GM23338 (cell line): Measurements from ENCODE around the gene CYRIA. TPM values are rescaled to one million over a fixed set of nuclear protein-coding genes. Genes with fewer than 3 reads are reported as not detected.

Experiments used
- ATAC-seq: fragments of 200-7000 bp; cut with Tn5 transposase; 3 replicates; pipeline ENCODE4 v1.9.1; 2020
- DNase-seq: peaks from one replicate; pipeline ENCODE4 v3.0.0-alpha.2; 2015; ENCODE audit warnings: low spot score
- H2AFZ ChIP-seq: fragments of 200-600 bp; sonication (generic); 2 replicates; pipeline ENCODE4 v1.8.0; 2016; ENCODE audit warnings: antibody characterized with exemption, mild to moderate bottlenecking, moderate library complexity
- H3F3A ChIP-seq: fragments of 200-600 bp; sonication (generic); replicated peaks from 2 replicates; pipeline ENCODE4 v1.8.0; 2017; ENCODE audit warnings: antibody characterized with exemption, mixed run types, low read depth
- H3K27ac ChIP-seq: fragments of 200-600 bp; sonication (generic); 2 replicates; pipeline ENCODE4 v1.6.1; 2016; ENCODE audit warnings: low read depth
- H3K27me3 ChIP-seq: fragments of 200-600 bp; sonication (generic); 2 replicates; pipeline ENCODE4 v1.8.0; 2016; ENCODE audit warnings: mild to moderate bottlenecking, mixed run types, moderate library complexity; ENCODE audit not compliant: insufficient read depth
- H3K36me3 ChIP-seq: fragments of 200-600 bp; sonication (generic); 2 replicates; pipeline ENCODE4 v1.8.0; 2016; ENCODE audit warnings: mild to moderate bottlenecking; ENCODE audit not compliant: insufficient read depth
- H3K4me1 ChIP-seq: fragments of 200-600 bp; sonication (generic); 2 replicates; pipeline ENCODE4 v1.8.0; 2016; ENCODE audit warnings: mild to moderate bottlenecking, moderate library complexity; ENCODE audit not compliant: insufficient read depth
- H3K4me2 ChIP-seq: fragments of 200-600 bp; sonication (generic); 2 replicates; pipeline ENCODE4 v1.7.1; 2017; ENCODE audit warnings: mixed run types
- H3K4me3 ChIP-seq: fragments of 200-600 bp; sonication (generic); 2 replicates; pipeline ENCODE4 v1.6.1; 2016; ENCODE audit warnings: mixed run types
- H3K79me2 ChIP-seq: fragments of 200-600 bp; sonication (generic); replicated peaks from 2 replicates; pipeline ENCODE4 v1.8.0; 2017; ENCODE audit warnings: mild to moderate bottlenecking; ENCODE audit not compliant: insufficient read depth
- H3K9me2 ChIP-seq: fragments of 200-600 bp; sonication (generic); 2 replicates; pipeline ENCODE4 v1.8.0; 2017; ENCODE audit not compliant: insufficient read depth
- H4K20me1 ChIP-seq: fragments of 200-600 bp; sonication (generic); replicated peaks from 2 replicates; pipeline ENCODE4 v1.8.0; 2017; ENCODE audit warnings: mild to moderate bottlenecking; ENCODE audit not compliant: insufficient read depth
- H3K27ac Mint-ChIP-seq: 2 replicates; pipeline ENCODE4 v1.8.0; 2020; ENCODE audit warnings: inconsistent platforms, mild to moderate bottlenecking, moderate library complexity, mixed read lengths
- H3K27me3 Mint-ChIP-seq: 3 replicates; pipeline ENCODE4 v1.8.0; 2022; ENCODE audit warnings: low read depth, mild to moderate bottlenecking, moderate library complexity, mixed read lengths, inconsistent platforms; ENCODE audit not compliant: insufficient read depth, poor library complexity
- H3K36me3 Mint-ChIP-seq: 3 replicates; pipeline ENCODE4 v1.8.0; 2021; ENCODE audit warnings: low read depth, mild to moderate bottlenecking, inconsistent platforms, moderate library complexity, mixed read lengths
- H3K4me1 Mint-ChIP-seq: 3 replicates; pipeline ENCODE4 v1.8.0; 2020; ENCODE audit warnings: mild to moderate bottlenecking, inconsistent platforms, mixed read lengths
- H3K4me3 Mint-ChIP-seq: 3 replicates; pipeline ENCODE4 v1.8.0; 2021; ENCODE audit warnings: moderate library complexity, mild to moderate bottlenecking, inconsistent platforms, mixed read lengths
- H3K9me3 Mint-ChIP-seq: 3 replicates; pipeline ENCODE4 v1.8.0; 2020; ENCODE audit warnings: moderate library complexity, mild to moderate bottlenecking, inconsistent platforms, mixed read lengths
- CREB1 ChIP-seq: fragments of 250-450 bp; sonication (Bioruptor Pico); IDR thresholded peaks from 2 replicates; pipeline ENCODE4 v1.5.0; 2020; ENCODE audit warnings: low read depth, mild to moderate bottlenecking, moderate library complexity
- EZH2 ChIP-seq: fragments of 200-600 bp; sonication (generic); IDR thresholded peaks from one replicate; pipeline ENCODE4 v1.8.0; 2017; ENCODE audit warnings: antibody characterized with exemption, mild to moderate bottlenecking, low read depth; ENCODE audit not compliant: unreplicated experiment
- EZH2phosphoT487 ChIP-seq: fragments of 200-600 bp; sonication (generic); IDR thresholded peaks from one replicate; pipeline ENCODE4 v1.8.1; 2018; ENCODE audit warnings: antibody characterized with exemption; ENCODE audit not compliant: unreplicated experiment
- JUNB ChIP-seq: IDR thresholded peaks from one replicate; pipeline ENCODE4 v1.6.1; 2016; ENCODE audit warnings: antibody characterized with exemption; ENCODE audit not compliant: unreplicated experiment
- POLR2AphosphoS5 ChIP-seq: IDR thresholded peaks from 2 replicates; pipeline ENCODE4 v1.6.1; 2016; ENCODE audit warnings: antibody characterized with exemption, low read depth
- STAT1 ChIP-seq: IDR thresholded peaks from one replicate; pipeline ENCODE4 v1.6.1; 2016; ENCODE audit warnings: antibody characterized with exemption; ENCODE audit not compliant: unreplicated experiment
- ZNF114 ChIP-seq: fragments of 250-450 bp; sonication (Bioruptor Pico); IDR thresholded peaks from 2 replicates; pipeline ENCODE4 v1.5.0; 2020; ENCODE audit warnings: mild to moderate bottlenecking, moderate library complexity
- ZNF331 ChIP-seq: fragments of 250-450 bp; sonication (Bioruptor Pico); IDR thresholded peaks from 2 replicates; pipeline ENCODE4 v1.5.0; 2020; ENCODE audit warnings: low read depth, mild to moderate bottlenecking, moderate library complexity
- polyA plus RNA-seq: library from polyadenylated mRNA; unstranded; fragments of >200 nt; fragmentation: Nextera tagmentation; extraction: Ambion mirVana; gene quantifications from 2 replicates; pipeline ENCODE4 v1.2.1, GENCODE V29; 2016
- total RNA-seq: library from RNA; depleted of rRNA; stranded (reverse); fragments of >200 nt; shearing (Covaris generic); gene quantifications from 2 replicates; pipeline ENCODE4 v1.2.3, GENCODE V29; 2014
- TF ChIP-seq, protein P1 (sequence below), 2 experiments: fragments of 200-600 bp in 1 of 2; sonication (generic) in 1 of 2; conservative IDR thresholded peaks; 2 replicates each; pipeline versions ENCODE4 v1.5.1 to v1.6.1; 2016 to 2017; ENCODE audit warnings: antibody characterized with exemption in 2 of 2, low read depth in 2 of 2, mild to moderate bottlenecking in 2 of 2, moderate library complexity in 1 of 2
- TF ChIP-seq, protein P2 (sequence below): IDR thresholded peaks from 2 replicates; pipeline ENCODE4 v1.6.1; 2016; ENCODE audit warnings: antibody characterized with exemption
- TF ChIP-seq, protein P3 (sequence below): fragments of 250-450 bp; sonication (Bioruptor Pico); IDR thresholded peaks from 2 replicates; pipeline ENCODE4 v1.5.0; 2020; ENCODE audit warnings: mild to moderate bottlenecking, moderate library complexity

CYRIA gene
- total and polyA plus RNA-seq, 2 experiments from 2014 or later, result 3.0 to 5.3 TPM

DNA sequence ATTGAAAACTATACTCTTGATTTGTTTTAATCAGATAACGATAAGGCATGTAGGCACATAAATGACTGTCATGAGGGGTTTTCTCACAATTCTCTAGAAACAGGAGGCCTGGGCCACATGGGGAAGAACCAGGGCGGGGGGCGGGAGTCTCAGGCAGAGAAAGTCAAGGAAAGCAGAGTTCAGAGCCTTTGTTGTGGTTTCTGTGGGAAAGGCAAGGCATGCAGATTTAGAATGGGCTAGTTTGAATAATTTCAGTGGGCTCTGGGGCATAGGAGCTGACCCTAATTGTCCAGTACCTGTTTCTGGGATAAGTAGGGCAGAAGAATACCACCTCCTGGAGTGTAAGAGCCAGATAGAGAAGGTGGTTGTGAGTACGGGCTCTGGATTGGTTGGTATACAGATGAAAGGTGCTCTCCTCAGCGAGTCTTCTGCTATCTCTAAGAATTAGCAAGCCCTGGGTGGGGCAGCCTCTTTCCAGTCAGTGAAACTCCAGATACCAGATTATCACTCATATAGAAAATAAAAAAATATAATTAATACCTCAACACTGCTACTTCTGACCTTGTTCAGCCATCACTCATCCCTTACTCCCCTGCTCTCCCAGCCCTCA, 41.5 kb upstream of the CYRIA start:
- TF ChIP-seq, protein P1, sequence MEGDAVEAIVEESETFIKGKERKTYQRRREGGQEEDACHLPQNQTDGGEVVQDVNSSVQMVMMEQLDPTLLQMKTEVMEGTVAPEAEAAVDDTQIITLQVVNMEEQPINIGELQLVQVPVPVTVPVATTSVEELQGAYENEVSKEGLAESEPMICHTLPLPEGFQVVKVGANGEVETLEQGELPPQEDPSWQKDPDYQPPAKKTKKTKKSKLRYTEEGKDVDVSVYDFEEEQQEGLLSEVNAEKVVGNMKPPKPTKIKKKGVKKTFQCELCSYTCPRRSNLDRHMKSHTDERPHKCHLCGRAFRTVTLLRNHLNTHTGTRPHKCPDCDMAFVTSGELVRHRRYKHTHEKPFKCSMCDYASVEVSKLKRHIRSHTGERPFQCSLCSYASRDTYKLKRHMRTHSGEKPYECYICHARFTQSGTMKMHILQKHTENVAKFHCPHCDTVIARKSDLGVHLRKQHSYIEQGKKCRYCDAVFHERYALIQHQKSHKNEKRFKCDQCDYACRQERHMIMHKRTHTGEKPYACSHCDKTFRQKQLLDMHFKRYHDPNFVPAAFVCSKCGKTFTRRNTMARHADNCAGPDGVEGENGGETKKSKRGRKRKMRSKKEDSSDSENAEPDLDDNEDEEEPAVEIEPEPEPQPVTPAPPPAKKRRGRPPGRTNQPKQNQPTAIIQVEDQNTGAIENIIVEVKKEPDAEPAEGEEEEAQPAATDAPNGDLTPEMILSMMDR (conservative IDR thresholded peaks at IDR 0.05; ENCODE audit: low read depth in 2 of 2), result no peak
- TF ChIP-seq ZNF331 (CRISPR knock-in tag), result no peak
- TF ChIP-seq, protein P2, sequence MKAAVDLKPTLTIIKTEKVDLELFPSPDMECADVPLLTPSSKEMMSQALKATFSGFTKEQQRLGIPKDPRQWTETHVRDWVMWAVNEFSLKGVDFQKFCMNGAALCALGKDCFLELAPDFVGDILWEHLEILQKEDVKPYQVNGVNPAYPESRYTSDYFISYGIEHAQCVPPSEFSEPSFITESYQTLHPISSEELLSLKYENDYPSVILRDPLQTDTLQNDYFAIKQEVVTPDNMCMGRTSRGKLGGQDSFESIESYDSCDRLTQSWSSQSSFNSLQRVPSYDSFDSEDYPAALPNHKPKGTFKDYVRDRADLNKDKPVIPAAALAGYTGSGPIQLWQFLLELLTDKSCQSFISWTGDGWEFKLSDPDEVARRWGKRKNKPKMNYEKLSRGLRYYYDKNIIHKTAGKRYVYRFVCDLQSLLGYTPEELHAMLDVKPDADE, result no peak
- TF ChIP-seq CREB1, result no peak
- no peak for TF ChIP-seq EZH2phosphoT487
- TF ChIP-seq, protein P3, sequence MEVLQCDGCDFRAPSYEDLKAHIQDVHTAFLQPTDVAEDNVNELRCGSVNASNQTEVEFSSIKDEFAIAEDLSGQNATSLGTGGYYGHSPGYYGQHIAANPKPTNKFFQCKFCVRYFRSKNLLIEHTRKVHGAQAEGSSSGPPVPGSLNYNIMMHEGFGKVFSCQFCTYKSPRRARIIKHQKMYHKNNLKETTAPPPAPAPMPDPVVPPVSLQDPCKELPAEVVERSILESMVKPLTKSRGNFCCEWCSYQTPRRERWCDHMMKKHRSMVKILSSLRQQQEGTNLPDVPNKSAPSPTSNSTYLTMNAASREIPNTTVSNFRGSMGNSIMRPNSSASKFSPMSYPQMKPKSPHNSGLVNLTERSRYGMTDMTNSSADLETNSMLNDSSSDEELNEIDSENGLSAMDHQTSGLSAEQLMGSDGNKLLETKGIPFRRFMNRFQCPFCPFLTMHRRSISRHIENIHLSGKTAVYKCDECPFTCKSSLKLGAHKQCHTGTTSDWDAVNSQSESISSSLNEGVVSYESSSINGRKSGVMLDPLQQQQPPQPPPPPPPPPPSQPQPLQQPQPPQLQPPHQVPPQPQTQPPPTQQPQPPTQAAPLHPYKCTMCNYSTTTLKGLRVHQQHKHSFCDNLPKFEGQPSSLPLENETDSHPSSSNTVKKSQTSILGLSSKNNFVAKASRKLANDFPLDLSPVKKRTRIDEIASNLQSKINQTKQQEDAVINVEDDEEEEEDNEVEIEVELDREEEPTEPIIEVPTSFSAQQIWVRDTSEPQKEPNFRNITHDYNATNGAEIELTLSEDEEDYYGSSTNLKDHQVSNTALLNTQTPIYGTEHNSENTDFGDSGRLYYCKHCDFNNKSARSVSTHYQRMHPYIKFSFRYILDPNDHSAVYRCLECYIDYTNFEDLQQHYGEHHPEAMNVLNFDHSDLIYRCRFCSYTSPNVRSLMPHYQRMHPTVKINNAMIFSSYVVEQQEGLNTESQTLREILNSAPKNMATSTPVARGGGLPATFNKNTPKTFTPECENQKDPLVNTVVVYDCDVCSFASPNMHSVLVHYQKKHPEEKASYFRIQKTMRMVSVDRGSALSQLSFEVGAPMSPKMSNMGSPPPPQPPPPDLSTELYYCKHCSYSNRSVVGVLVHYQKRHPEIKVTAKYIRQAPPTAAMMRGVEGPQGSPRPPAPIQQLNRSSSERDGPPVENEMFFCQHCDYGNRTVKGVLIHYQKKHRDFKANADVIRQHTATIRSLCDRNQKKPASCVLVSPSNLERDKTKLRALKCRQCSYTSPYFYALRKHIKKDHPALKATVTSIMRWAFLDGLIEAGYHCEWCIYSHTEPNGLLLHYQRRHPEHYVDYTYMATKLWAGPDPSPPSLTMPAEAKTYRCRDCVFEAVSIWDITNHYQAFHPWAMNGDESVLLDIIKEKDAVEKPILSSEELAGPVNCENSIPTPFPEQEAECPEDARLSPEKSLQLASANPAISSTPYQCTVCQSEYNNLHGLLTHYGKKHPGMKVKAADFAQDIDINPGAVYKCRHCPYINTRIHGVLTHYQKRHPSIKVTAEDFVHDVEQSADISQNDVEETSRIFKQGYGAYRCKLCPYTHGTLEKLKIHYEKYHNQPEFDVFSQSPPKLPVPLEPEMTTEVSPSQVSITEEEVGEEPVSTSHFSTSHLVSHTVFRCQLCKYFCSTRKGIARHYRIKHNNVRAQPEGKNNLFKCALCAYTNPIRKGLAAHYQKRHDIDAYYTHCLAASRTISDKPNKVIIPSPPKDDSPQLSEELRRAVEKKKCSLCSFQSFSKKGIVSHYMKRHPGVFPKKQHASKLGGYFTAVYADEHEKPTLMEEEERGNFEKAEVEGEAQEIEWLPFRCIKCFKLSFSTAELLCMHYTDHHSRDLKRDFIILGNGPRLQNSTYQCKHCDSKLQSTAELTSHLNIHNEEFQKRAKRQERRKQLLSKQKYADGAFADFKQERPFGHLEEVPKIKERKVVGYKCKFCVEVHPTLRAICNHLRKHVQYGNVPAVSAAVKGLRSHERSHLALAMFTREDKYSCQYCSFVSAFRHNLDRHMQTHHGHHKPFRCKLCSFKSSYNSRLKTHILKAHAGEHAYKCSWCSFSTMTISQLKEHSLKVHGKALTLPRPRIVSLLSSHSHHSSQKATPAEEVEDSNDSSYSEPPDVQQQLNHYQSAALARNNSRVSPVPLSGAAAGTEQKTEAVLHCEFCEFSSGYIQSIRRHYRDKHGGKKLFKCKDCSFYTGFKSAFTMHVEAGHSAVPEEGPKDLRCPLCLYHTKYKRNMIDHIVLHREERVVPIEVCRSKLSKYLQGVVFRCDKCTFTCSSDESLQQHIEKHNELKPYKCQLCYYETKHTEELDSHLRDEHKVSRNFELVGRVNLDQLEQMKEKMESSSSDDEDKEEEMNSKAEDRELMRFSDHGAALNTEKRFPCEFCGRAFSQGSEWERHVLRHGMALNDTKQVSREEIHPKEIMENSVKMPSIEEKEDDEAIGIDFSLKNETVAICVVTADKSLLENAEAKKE, result no peak
- no peak for TF ChIP-seq POLR2AphosphoS5
- TF ChIP-seq JUNB, result no peak
- no peak for TF ChIP-seq ZNF114
- no peak for TF ChIP-seq STAT1
- TF ChIP-seq EZH2, result no peak
- no peak for DNase-seq
- no peak for ATAC-seq
- Histone ChIP-seq H3K79me2 (no peaks in the 10 kb centered on the region), H3K36me3 (no peaks in the 10 kb centered on the region), H3K4me2 (no peak overlapping the region), H3F3A (no peaks in the 10 kb centered on the region), H2AFZ (no peak overlapping the region; the same call in 1 of the 2 replicates), H3K9me2 (no peaks in the 10 kb centered on the region; the same call in 1 of the 2 replicates), H3K4me3 (no peak overlapping the region), H3K27ac (no peak overlapping the region), H3K4me1 (no peaks in the 10 kb centered on the region), H4K20me1 (no peaks in the 10 kb centered on the region), H3K27me3 (no peaks in the 10 kb centered on the region)
- no peak overlapping the region for H3K4me3 Mint-ChIP-seq
- no peaks in the 10 kb centered on the region for H3K9me3 Mint-ChIP-seq
- no peaks in the 10 kb centered on the region for H3K36me3 Mint-ChIP-seq
- H3K27ac Mint-ChIP-seq, result no peak overlapping the region
- H3K27me3 Mint-ChIP-seq, result no peaks in the 10 kb centered on the region
- no peaks in the 10 kb centered on the region for H3K4me1 Mint-ChIP-seq
